Type B pancreatic cell (in vitro differentiated cells): ENCODE results near the gene TPI1. TPM values are rescaled to one million over a fixed set of nuclear protein-coding genes. Genes with fewer than 3 reads are reported as not detected.
A peak's percentile ranks its signal among the peaks of the same experiment; 100 is the strongest.
"Not testable (repeated sequence)": the region's sequence is repeated elsewhere in the genome, so short reads cannot be mapped to it uniquely, and the experiment has no call there.

ENCODE experiments used
- DNase-seq: peaks from one replicate; pipeline ENCODE4 v3.0.0; 2021; ENCODE audit warnings: mixed read lengths; ENCODE audit not compliant: unreplicated experiment; ENCODE audit errors: extremely low spot score
- H3K27ac Mint-ChIP-seq: 2 replicates; pipeline ENCODE4 v1.8.0; 2021; ENCODE audit warnings: mild to moderate bottlenecking, mixed read lengths
- H3K27me3 Mint-ChIP-seq: 2 replicates; pipeline ENCODE4 v1.8.0; 2021; ENCODE audit warnings: mixed read lengths
- H3K36me3 Mint-ChIP-seq: 2 replicates; pipeline ENCODE4 v1.8.0; 2021; ENCODE audit warnings: mixed read lengths
- H3K4me1 Mint-ChIP-seq: one replicate; pipeline ENCODE4 v1.8.0; 2021; ENCODE audit warnings: mixed read lengths; ENCODE audit not compliant: unreplicated experiment
- H3K4me3 Mint-ChIP-seq: 2 replicates; pipeline ENCODE4 v1.8.0; 2021; ENCODE audit warnings: mild to moderate bottlenecking, mixed read lengths
- H3K9me3 Mint-ChIP-seq: 2 replicates; pipeline ENCODE4 v1.8.0; 2021; ENCODE audit warnings: mixed read lengths
- total RNA-seq: library from RNA; stranded (reverse); gene quantifications from 2 replicates; pipeline ENCODE4 v1.2.1, GENCODE V29; 2021; ENCODE audit warnings: low replicate concordance
- TF ChIP-seq, protein P1 (sequence below): fragments of 200-600 bp; sonication (generic); conservative IDR thresholded peaks from 2 replicates; pipeline ENCODE4 v1.5.0; 2021; ENCODE audit warnings: antibody characterized with exemption, mild to moderate bottlenecking

The TPI1 gene
- total RNA-seq, 1 donor from 2014 or later = 565 TPM

DNA sequence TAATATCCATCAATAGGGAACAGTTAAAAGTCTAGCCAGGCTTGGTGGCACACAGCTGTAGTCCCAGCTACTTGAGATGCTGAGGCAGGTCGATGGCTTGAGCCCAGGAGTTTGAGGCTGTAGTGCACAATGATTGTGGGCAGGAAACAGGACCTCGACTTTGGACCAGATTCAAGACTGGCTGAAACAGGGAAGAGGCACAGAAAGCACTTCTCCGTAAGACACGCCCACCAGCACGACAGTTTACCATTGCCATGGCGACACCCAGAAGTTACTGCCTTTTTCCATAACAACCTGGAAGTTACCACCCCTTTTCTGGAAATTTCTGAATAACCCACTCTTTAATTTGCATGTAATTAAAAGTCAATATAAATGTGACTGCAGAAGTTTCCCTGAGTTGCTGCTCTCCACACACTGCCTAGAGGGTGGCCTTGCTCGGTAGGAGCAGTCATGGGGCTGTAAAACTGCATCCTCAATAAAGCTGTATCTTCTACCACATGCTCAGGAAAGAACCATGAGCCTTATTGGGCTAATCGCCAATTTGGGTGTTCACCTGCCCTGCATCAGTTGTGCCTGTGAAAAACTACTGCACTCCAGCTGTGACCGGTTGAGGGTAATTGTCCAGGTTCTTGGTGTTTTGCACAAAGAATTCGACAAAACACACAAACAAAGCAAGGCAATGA, 32.6 kb downstream of the TPI1 start:
- DNase-seq = no peak
- no peak overlapping the region for H3K27ac Mint-ChIP-seq
- no peak overlapping the region for H3K4me3 Mint-ChIP-seq
- H3K27me3 Mint-ChIP-seq = no peaks in the 10 kb centered on the region
- H3K9me3 Mint-ChIP-seq = no peaks in the 10 kb centered on the region
- no peaks in the 10 kb centered on the region for H3K4me1 Mint-ChIP-seq
- TF ChIP-seq, protein P1, sequence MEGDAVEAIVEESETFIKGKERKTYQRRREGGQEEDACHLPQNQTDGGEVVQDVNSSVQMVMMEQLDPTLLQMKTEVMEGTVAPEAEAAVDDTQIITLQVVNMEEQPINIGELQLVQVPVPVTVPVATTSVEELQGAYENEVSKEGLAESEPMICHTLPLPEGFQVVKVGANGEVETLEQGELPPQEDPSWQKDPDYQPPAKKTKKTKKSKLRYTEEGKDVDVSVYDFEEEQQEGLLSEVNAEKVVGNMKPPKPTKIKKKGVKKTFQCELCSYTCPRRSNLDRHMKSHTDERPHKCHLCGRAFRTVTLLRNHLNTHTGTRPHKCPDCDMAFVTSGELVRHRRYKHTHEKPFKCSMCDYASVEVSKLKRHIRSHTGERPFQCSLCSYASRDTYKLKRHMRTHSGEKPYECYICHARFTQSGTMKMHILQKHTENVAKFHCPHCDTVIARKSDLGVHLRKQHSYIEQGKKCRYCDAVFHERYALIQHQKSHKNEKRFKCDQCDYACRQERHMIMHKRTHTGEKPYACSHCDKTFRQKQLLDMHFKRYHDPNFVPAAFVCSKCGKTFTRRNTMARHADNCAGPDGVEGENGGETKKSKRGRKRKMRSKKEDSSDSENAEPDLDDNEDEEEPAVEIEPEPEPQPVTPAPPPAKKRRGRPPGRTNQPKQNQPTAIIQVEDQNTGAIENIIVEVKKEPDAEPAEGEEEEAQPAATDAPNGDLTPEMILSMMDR = no peak
- peaks cover 10% of the 10 kb centered on the region for H3K36me3 Mint-ChIP-seq

DNA sequence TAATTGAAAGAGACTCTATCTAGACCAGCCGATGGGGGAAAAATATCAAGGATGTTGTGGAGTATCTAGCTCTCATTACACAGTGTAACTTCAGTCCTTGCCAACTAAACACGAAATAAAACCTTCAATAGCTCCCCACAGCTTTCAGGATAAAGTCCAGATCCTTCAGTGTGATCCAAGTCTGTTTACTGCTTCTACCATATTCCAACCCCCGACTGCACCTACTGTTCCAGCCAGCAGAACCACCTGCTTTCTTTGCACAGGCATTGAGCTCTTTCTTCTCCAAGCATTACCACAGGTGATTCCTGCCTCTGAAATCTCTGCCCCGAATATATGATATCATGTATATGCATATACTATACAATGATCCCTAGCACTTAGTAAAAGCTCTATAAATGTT, 35.1 kb downstream of the TPI1 start:
- Mint-ChIP-seq H3K27me3 (no peaks in the 10 kb centered on the region), H3K4me3 (no peak overlapping the region), H3K4me1 (no peaks in the 10 kb centered on the region), H3K36me3 (peaks cover 10% of the 10 kb centered on the region), H3K27ac (no peak overlapping the region), H3K9me3 (no peaks in the 10 kb centered on the region)
- no peak for DNase-seq
- TF ChIP-seq, protein P1 = no peak

DNA sequence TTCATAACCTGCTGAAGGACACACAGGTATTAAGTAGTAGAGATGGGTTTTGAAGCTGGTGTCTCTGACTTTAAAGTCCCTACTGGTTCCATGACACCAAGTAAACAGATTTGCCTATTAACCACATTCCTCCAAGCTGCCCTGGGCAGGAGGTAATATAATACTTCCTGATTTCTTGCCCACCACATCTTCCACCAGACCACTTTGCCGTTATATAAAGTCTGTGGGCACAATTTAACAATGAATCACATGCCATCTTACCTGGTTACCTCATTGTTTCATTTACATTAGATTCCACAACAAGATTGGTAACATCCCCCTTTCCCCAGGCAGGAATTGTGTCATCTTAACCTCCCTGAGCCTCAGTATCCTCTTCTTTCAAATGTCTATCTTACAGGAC, 36.4 kb downstream of the TPI1 start:
- H3K27ac Mint-ChIP-seq = no peak overlapping the region
- H3K4me1 Mint-ChIP-seq = no peaks in the 10 kb centered on the region
- TF ChIP-seq, protein P1 = no peak
- peaks cover 13% of the 10 kb centered on the region for H3K36me3 Mint-ChIP-seq
- DNase-seq = no peak
- no peaks in the 10 kb centered on the region for H3K9me3 Mint-ChIP-seq
- no peak overlapping the region for H3K4me3 Mint-ChIP-seq
- H3K27me3 Mint-ChIP-seq = no peaks in the 10 kb centered on the region

DNA sequence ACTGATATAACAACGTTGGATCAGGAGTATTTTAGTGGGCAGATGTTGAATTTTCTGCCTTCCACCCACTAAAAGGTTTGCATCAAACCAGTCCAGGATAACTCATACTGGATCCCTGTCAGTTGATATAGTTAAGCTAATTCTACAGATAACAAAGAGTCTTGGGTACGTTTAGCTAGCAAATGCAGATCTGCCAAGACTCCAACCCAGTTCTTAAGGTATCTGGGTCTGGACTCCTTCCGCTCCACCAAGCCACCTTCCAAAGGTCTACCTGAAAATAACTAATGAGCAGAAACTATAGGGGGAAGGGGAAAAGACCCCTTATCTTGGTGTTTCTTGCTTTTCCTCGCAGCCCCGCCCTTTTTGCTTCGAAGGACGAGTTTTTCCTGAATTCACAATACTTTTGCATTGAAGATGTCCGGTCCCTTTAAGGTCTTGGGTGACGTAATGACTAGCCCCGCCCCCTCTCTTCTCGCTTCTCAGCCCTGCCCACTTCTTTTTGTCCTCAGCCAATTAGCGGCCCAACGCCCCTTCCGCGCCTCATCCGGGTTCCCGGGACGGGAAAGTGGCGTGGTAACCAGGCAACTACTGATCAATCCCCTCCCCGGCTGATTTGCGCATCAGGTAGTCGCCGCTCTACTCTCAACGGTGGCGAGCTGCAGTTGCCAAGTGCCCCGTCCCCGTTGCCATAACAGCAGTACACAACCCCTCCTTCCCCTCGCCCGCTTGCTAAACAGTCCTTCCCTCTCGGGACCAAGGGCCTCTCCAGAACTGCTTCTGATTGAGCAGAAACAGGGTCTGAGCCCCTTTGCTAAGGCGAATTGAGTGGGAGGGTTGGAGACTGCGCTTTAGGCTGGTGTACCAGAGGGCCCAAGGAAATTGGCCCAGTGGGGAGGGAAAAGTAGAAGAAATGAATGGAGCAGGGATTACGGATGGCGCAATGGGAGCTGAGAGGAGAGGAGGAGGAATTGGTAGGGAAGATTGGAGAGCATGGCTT, 37.2 kb downstream of the TPI1 start, which contains the start of gene LRRC23:
Gene LRRC23, plus strand, starts transcription at position 543 of the 997 bp plus-strand sequence. CDS start 812 bp downstream, outside the sequence.
- Mint-ChIP-seq H3K4me1 (no peaks in the 10 kb centered on the region), H3K27me3 (peaks cover under 1% of the 10 kb centered on the region), H3K36me3 (peaks cover 10% of the 10 kb centered on the region), H3K9me3 (no peaks in the 10 kb centered on the region), H3K27ac (no peak within 1 kb of the TSS), H3K4me3 (no peak within 1 kb of the TSS)
- TF ChIP-seq, protein P1 = no peak
- DNase-seq = peak; percentile 98

DNA sequence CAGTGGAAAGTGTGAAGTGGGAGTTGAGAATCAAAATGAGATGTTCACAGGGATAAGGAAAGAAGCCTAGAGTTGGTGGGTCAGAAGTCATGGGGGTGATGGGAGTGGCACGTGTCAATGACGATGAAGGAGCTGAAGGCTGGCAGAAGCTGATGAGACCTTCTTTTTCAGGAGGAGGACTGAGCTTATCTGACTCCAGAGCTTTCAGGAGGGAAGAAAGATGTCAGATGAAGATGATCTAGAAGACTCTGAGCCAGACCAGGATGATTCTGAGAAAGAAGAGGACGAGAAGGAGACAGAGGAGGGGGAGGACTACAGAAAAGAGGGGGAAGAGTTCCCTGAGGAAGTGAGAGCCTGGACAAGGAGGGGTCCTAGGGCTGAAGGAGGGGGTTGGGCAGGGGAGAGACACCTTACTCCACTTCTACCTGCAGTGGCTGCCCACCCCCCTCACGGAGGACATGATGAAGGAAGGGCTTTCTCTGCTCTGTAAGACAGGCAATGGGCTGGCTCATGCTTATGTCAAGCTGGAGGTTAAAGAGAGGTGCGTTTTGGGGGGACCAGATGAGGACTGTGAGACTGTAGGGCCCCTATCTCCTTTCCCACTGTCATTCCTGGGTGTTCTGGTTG, 38.2 kb downstream of the TPI1 start:
- DNase-seq = no peak
- no peaks in the 10 kb centered on the region for H3K9me3 Mint-ChIP-seq
- TF ChIP-seq, protein P1 = no peak
- no peak overlapping the region for H3K27ac Mint-ChIP-seq
- peaks cover 9% of the 10 kb centered on the region for H3K36me3 Mint-ChIP-seq
- H3K4me1 Mint-ChIP-seq = no peaks in the 10 kb centered on the region
- H3K4me3 Mint-ChIP-seq = no peak overlapping the region
- H3K27me3 Mint-ChIP-seq = peaks cover 7% of the 10 kb centered on the region

DNA sequence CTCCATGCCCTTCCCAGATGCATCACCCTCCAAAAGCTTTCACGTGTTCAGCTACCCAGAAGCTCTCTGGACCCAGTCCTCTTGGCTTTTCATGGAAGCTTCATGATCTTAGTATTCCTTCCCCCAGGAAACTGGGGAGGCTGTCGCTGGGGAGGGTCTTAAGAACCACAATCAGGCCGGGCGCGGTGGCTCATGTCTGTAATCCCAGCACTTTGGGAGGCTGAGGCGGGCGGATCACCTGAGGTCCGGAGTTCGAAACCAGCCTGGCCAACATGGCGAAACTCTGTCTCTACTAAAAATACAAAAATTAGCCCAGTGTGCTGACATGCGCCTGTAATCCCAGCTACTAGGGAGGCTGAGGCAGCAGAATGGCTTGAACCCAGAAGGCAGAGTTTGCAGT, 40.8 kb downstream of the TPI1 start:
- H3K9me3 Mint-ChIP-seq, H3K27ac Mint-ChIP-seq, DNase-seq, H3K4me1 Mint-ChIP-seq, H3K4me3 Mint-ChIP-seq, H3K36me3 Mint-ChIP-seq: not testable (repeated sequence)
- peaks cover 28% of the 10 kb centered on the region for H3K27me3 Mint-ChIP-seq
